ENCODE results near the gene GKN2.

- no peak for TF ChIP-seq TEAD4 (CRISPR knock-in tag; IDR thresholded peaks at IDR 0.05)
- no peak for TF ChIP-seq NR1H2 (CRISPR knock-in tag; IDR thresholded peaks at IDR 0.05)
- no peak for TF ChIP-seq FOXP1 (CRISPR knock-in tag; IDR thresholded peaks at IDR 0.05; ENCODE audit: borderline replicate concordance)
- TF ChIP-seq ZNF512 (CRISPR knock-in tag; IDR thresholded peaks at IDR 0.05; ENCODE audit: borderline replicate concordance): no peak
- TF ChIP-seq CTCF (IDR thresholded peaks at IDR 0.05): no peak
- TF ChIP-seq, protein P1, sequence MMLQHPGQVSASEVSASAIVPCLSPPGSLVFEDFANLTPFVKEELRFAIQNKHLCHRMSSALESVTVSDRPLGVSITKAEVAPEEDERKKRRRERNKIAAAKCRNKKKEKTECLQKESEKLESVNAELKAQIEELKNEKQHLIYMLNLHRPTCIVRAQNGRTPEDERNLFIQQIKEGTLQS (CRISPR knock-in tag; conservative IDR thresholded peaks at IDR 0.05): no peak
- TF ChIP-seq, protein P2, sequence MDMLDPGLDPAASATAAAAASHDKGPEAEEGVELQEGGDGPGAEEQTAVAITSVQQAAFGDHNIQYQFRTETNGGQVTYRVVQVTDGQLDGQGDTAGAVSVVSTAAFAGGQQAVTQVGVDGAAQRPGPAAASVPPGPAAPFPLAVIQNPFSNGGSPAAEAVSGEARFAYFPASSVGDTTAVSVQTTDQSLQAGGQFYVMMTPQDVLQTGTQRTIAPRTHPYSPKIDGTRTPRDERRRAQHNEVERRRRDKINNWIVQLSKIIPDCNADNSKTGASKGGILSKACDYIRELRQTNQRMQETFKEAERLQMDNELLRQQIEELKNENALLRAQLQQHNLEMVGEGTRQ (CRISPR knock-in tag; IDR thresholded peaks at IDR 0.05): no peak
- no peak for TF ChIP-seq NFE2L1 (CRISPR knock-in tag; IDR thresholded peaks at IDR 0.05)
- TF ChIP-seq TCF7 (CRISPR knock-in tag; IDR thresholded peaks at IDR 0.05; ENCODE audit: low read depth): no peak
- TF ChIP-seq, protein P3, sequence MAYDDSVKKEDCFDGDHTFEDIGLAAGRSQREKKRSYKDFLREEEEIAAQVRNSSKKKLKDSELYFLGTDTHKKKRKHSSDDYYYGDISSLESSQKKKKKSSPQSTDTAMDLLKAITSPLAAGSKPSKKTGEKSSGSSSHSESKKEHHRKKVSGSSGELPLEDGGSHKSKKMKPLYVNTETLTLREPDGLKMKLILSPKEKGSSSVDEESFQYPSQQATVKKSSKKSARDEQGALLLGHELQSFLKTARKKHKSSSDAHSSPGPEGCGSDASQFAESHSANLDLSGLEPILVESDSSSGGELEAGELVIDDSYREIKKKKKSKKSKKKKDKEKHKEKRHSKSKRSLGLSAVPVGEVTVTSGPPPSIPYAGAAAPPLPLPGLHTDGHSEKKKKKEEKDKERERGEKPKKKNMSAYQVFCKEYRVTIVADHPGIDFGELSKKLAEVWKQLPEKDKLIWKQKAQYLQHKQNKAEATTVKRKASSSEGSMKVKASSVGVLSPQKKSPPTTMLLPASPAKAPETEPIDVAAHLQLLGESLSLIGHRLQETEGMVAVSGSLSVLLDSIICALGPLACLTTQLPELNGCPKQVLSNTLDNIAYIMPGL (CRISPR knock-in tag; IDR thresholded peaks at IDR 0.05): no peak
Observed at GRCh38 chr2:68931149-68931711, 21.5 kb downstream of the GKN2 start.

Data from WTC11 (cell line).